Measurements from ENCODE around the gene CTSV. TPM values are rescaled to one million over a fixed set of nuclear protein-coding genes. Genes with fewer than 3 reads are reported as not detected.
"Not testable (repeated sequence)": the region's sequence is repeated elsewhere in the genome, so short reads cannot be mapped to it uniquely, and the experiment has no call there.

The CTSV gene
- total RNA-seq = under 1 TPM in 1 of 4 donors, not detected in 3; 0.58 TPM

- Histone ChIP-seq H3K4me3 (peak within 1 kb of the TSS; percentile 54 to 85 (median 68)), H3K27me3 (peaks cover 0 to 8% (median 0%) of the 10 kb centered on the region in 3 donors), H3K9me3 (no peaks in the 10 kb centered on the region), H3K36me3 (no peaks in the 10 kb centered on the region), H3K27ac (no peak within 1 kb of the TSS), H3K4me1 (no peaks in the 10 kb centered on the region)
- peak; percentile 90 to 97 for ATAC-seq
- peak in 2 of 5 experiments; percentile 12 to 24 for TF ChIP-seq CTCF (IDR thresholded peaks at IDR 0.05 in 4 of 5, conservative IDR thresholded peaks at IDR 0.05 in 1 of 5)
- peak; percentile 40 to 79 for TF ChIP-seq POLR2A (IDR thresholded peaks at IDR 0.05)
- in situ Hi-C loops (cut with MboI; ENCODE audit: low sequenced_read_pairs in 4 of 4) = no loop called here
- DNase-seq = peak; percentile 75 to 81
- intact Hi-C loops (cut with DNase I; ENCODE audit: low total_unique reads) = no loop called here
These were observed at the start of gene CTSV for GRCh38 chr9:97038611-97039513. TSS of gene CTSV (minus strand) at chr9:97039142. CDS start at chr9:97038043, 1,099 bp downstream.

GRCh38 chr9:97087668-97088215 lies 48.8 kb upstream of the CTSV start:
- H3K4me1 ChIP-seq; intact Hi-C loops (cut with DNase I; ENCODE audit: low total_unique reads); H3K27me3 ChIP-seq; H3K4me3 ChIP-seq; H3K27ac ChIP-seq; in situ Hi-C loops (cut with MboI; ENCODE audit: low sequenced_read_pairs in 4 of 4); H3K36me3 ChIP-seq; H3K9me3 ChIP-seq; DNase-seq; ATAC-seq: not testable (repeated sequence)

- intact Hi-C loops (cut with DNase I; ENCODE audit: low total_unique reads); DNase-seq; H3K9me3 ChIP-seq; H3K36me3 ChIP-seq; in situ Hi-C loops (cut with MboI; ENCODE audit: low sequenced_read_pairs in 4 of 4); H3K4me1 ChIP-seq; H3K4me3 ChIP-seq; ATAC-seq; H3K27ac ChIP-seq; H3K27me3 ChIP-seq: not testable (repeated sequence)
These were observed 45.6 kb upstream of the CTSV start for GRCh38 chr9:97084562-97084991.

GRCh38 chr9:97078362-97078761 lies 39.4 kb upstream of the CTSV start:
- ATAC-seq (no peak), DNase-seq (no peak)
- peaks cover 26 to 28% (median 27%) of the 10 kb centered on the region in 3 donors for H3K27me3 ChIP-seq
- H3K9me3 ChIP-seq = no peaks in the 10 kb centered on the region
- no peaks in the 10 kb centered on the region for H3K36me3 ChIP-seq
- in situ Hi-C loops (cut with MboI; ENCODE audit: low sequenced_read_pairs in 4 of 4) (no loop called here), intact Hi-C loops (cut with DNase I; ENCODE audit: low total_unique reads) (no loop called here)
- H3K4me3 ChIP-seq = no peak overlapping the region
- no peak for TF ChIP-seq POLR2A (IDR thresholded peaks at IDR 0.05)
- no peak for TF ChIP-seq CTCF (IDR thresholded peaks at IDR 0.05 in 4 of 5, conservative IDR thresholded peaks at IDR 0.05 in 1 of 5)
- no peak overlapping the region for H3K27ac ChIP-seq
- H3K4me1 ChIP-seq = no peaks in the 10 kb centered on the region

GRCh38 chr9:97077452-97078295 lies 38.7 kb upstream of the CTSV start:
- ATAC-seq (no peak), DNase-seq (no peak)
- no peak overlapping the region for H3K4me3 ChIP-seq
- intact Hi-C loops (cut with DNase I; ENCODE audit: low total_unique reads) (no loop called here), in situ Hi-C loops (cut with MboI; ENCODE audit: low sequenced_read_pairs in 4 of 4) (no loop called here)
- H3K4me1 ChIP-seq = no peaks in the 10 kb centered on the region
- no peak for TF ChIP-seq POLR2A (IDR thresholded peaks at IDR 0.05)
- TF ChIP-seq CTCF (IDR thresholded peaks at IDR 0.05 in 4 of 5, conservative IDR thresholded peaks at IDR 0.05 in 1 of 5) = no peak
- H3K36me3 ChIP-seq = no peaks in the 10 kb centered on the region
- peaks cover 27 to 30% (median 28%) of the 10 kb centered on the region in 3 donors for H3K27me3 ChIP-seq
- H3K9me3 ChIP-seq = no peaks in the 10 kb centered on the region
- H3K27ac ChIP-seq = no peak overlapping the region

DNA sequence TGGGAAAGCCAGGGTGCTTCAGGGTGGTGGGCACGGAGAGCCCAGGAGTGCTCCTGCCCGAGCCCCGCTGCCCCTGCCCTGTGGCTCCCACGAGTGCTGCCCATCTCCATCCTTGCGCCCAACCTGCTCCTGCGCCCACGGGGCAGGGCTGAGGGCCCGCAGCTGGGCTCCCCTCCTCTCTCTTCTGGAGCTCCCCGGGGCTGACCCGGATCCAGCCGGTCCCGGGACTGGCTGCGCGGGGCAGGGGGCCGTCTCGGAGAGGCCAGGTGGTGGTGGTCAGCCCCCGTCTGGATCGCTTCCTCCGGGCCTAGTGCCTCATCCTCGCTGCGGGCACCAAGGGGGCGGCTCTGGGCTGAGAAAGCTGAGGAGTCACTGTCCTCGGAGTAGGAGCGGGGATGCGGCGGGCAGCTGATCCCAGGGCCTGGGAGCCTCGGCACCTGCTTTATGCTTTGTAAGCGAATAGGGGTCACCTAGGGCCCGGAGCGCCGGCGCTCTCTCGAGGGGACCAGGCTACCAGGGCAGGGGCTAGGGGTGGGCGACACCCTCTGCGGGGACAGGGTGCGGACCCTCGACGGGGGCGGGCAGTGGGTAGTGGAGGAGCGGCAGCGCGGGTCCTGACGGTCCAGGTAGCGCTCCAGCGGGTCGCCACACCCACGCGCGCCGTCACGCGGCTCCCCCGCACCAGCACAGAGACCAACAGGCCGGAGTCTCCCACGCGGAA lies 37.9 kb upstream of the CTSV start:
- in situ Hi-C loops (cut with MboI; ENCODE audit: low sequenced_read_pairs in 4 of 4); intact Hi-C loops (cut with DNase I; ENCODE audit: low total_unique reads); H3K36me3 ChIP-seq; H3K9me3 ChIP-seq; DNase-seq; ATAC-seq; H3K4me1 ChIP-seq; H3K27ac ChIP-seq: not testable (repeated sequence)
- peaks cover 27 to 37% (median 28%) of the 10 kb centered on the region in 3 donors for H3K27me3 ChIP-seq
- H3K4me3 ChIP-seq = peak overlapping the region in 2 of 4 donors; percentile 7 to 28
